ENCODE measurements around the gene SCAPER. TPM values are rescaled to one million over a fixed set of nuclear protein-coding genes. Genes with fewer than 3 reads are reported as not detected.

SCAPER gene
- total RNA-seq, 1 experiment from 2014 or later, result 7.4 TPM

DNA sequence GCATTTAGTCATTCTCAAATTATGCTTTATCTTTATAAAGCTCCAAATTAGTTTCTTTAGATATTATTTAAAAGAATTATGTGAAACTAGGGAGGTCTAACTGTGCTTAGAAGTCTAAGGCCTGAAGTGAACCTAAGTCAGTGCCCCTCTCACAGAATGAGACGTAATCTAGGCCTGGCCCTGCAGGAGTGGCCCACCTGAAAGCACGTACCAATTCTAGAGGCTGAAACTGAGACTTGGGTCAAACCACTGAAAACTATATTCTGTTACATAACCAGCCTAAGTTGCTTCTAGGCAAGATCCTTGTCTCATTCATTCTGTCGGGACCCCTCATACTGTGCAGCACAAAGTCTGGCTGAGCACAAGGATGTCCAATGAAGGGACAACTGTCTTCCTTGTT, 424.9 kb downstream of the SCAPER start:
- H3K4me2 ChIP-seq (ENCODE audit: insufficient read depth, insufficient read length, low read length), result no peak overlapping the region
- H3K79me2 ChIP-seq (ENCODE audit: insufficient read depth, low read length), result no peaks in the 10 kb centered on the region
- H3K9me3 ChIP-seq (ENCODE audit: control insufficient read depth, low read depth, low read length), result no peaks in the 10 kb centered on the region
- H2AK5ac ChIP-seq (ENCODE audit: insufficient read length, low read length), result no peak overlapping the region
- no peak overlapping the region for H3K56ac ChIP-seq (ENCODE audit: insufficient read length, low read depth, low read length)
- no peaks in the 10 kb centered on the region for H4K20me1 ChIP-seq (ENCODE audit: control insufficient read depth, insufficient read depth, insufficient read length)
- H2BK20ac ChIP-seq (ENCODE audit: low read depth, low read length, poor library complexity, severe bottlenecking), result no peak overlapping the region
- H3K14ac ChIP-seq (ENCODE audit: insufficient read depth, low read length), result no peak overlapping the region
- no peaks in the 10 kb centered on the region for H3K27me3 ChIP-seq (ENCODE audit: insufficient read depth, low read length)
- DNase-seq, result no peak
- H3K23ac ChIP-seq (ENCODE audit: insufficient read length, low read depth, low read length), result no peak overlapping the region
- no peak overlapping the region for H4K8ac ChIP-seq (replicated peaks; ENCODE audit: insufficient read length, low read depth, low read length)
- H3K4ac ChIP-seq (ENCODE audit: low read depth, low read length), result no peak overlapping the region
- no peak overlapping the region for H2BK5ac ChIP-seq (ENCODE audit: insufficient read length, low read length)
- peaks cover 0 to 5% of the 10 kb centered on the region in 2 experiments; a peak in 1 of 4 replicates for H3K4me1 Mint-ChIP-seq
- H3K23me2 ChIP-seq (ENCODE audit: insufficient read length, low read depth, low read length, poor library complexity, severe bottlenecking), result no peaks in the 10 kb centered on the region
- H3K27me3 Mint-ChIP-seq (ENCODE audit: low read depth), result no peaks in the 10 kb centered on the region
- TF ChIP-seq, protein P1, sequence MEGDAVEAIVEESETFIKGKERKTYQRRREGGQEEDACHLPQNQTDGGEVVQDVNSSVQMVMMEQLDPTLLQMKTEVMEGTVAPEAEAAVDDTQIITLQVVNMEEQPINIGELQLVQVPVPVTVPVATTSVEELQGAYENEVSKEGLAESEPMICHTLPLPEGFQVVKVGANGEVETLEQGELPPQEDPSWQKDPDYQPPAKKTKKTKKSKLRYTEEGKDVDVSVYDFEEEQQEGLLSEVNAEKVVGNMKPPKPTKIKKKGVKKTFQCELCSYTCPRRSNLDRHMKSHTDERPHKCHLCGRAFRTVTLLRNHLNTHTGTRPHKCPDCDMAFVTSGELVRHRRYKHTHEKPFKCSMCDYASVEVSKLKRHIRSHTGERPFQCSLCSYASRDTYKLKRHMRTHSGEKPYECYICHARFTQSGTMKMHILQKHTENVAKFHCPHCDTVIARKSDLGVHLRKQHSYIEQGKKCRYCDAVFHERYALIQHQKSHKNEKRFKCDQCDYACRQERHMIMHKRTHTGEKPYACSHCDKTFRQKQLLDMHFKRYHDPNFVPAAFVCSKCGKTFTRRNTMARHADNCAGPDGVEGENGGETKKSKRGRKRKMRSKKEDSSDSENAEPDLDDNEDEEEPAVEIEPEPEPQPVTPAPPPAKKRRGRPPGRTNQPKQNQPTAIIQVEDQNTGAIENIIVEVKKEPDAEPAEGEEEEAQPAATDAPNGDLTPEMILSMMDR (conservative IDR thresholded peaks at IDR 0.05), result no peak
- H2BK15ac ChIP-seq (ENCODE audit: low read depth, low read length), result no peak overlapping the region
- no peak overlapping the region for H2BK120ac ChIP-seq (ENCODE audit: low read depth, low read length, poor library complexity, severe bottlenecking)
- H4K91ac ChIP-seq (ENCODE audit: insufficient read length, low read depth, low read length), result no peak overlapping the region
- no peaks in the 10 kb centered on the region for H3K79me1 ChIP-seq (ENCODE audit: insufficient read depth, low read depth, low read length, poor library complexity, severe bottlenecking)
- no peaks in the 10 kb centered on the region for H3K9me3 Mint-ChIP-seq
- H3K18ac ChIP-seq (ENCODE audit: insufficient read length, low read depth, low read length), result no peak overlapping the region
- no peaks in the 10 kb centered on the region for H3K36me3 Mint-ChIP-seq (ENCODE audit: insufficient read depth in 1 of 3, low read depth in 3 of 3)
- no peaks in the 10 kb centered on the region for H3K4me1 ChIP-seq (ENCODE audit: insufficient read depth, low read length)
- no CpG with 5 or more reads among the region's 3 CpGs for WGBS (ENCODE audit: extremely low coverage, insufficient read length, low lambda C conversion rate)
- no peak overlapping the region for H3K9ac ChIP-seq (ENCODE audit: extremely low read depth, insufficient read length, low read length)
- no peak overlapping the region for H3K27ac Mint-ChIP-seq
- H3K4me3 Mint-ChIP-seq, result no peak overlapping the region
- H3T11ph ChIP-seq (ENCODE audit: low read length), result no peak overlapping the region
- H2BK12ac ChIP-seq (ENCODE audit: insufficient read length, low read depth, low read length), result no peak overlapping the region
- H3K27ac ChIP-seq (ENCODE audit: insufficient read length, low read depth, low read length), result no peak overlapping the region
- no peak overlapping the region for H4K5ac ChIP-seq (ENCODE audit: insufficient read length, low read depth, low read length)
- no peak overlapping the region for H2AFZ ChIP-seq (ENCODE audit: low read length)

Data from H9 (cell line).